ENCODE measurements around the gene TRNP1.
A peak's percentile ranks its signal among the peaks of the same experiment; 100 is the strongest.

TRNP1 gene

GRCh38 chr1:26965213-26965612 lies 28.3 kb upstream of the TRNP1 start:
- H3K4me3 ChIP-seq (ENCODE audit: low read depth, low read length): no peak overlapping the region
- no peak for DNase-seq (ENCODE audit: low read depth)
- TF ChIP-seq, protein P1, sequence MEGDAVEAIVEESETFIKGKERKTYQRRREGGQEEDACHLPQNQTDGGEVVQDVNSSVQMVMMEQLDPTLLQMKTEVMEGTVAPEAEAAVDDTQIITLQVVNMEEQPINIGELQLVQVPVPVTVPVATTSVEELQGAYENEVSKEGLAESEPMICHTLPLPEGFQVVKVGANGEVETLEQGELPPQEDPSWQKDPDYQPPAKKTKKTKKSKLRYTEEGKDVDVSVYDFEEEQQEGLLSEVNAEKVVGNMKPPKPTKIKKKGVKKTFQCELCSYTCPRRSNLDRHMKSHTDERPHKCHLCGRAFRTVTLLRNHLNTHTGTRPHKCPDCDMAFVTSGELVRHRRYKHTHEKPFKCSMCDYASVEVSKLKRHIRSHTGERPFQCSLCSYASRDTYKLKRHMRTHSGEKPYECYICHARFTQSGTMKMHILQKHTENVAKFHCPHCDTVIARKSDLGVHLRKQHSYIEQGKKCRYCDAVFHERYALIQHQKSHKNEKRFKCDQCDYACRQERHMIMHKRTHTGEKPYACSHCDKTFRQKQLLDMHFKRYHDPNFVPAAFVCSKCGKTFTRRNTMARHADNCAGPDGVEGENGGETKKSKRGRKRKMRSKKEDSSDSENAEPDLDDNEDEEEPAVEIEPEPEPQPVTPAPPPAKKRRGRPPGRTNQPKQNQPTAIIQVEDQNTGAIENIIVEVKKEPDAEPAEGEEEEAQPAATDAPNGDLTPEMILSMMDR (IDR thresholded peaks at IDR 0.05; ENCODE audit: low read depth, low read length): no peak
- TF ChIP-seq, protein P2, sequence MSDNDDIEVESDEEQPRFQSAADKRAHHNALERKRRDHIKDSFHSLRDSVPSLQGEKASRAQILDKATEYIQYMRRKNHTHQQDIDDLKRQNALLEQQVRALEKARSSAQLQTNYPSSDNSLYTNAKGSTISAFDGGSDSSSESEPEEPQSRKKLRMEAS (IDR thresholded peaks at IDR 0.05; ENCODE audit: low read depth, low read length): no peak
- no peak for TF ChIP-seq MYC (IDR thresholded peaks at IDR 0.05; ENCODE audit: low read depth, low read length)
- no peak for TF ChIP-seq POLR2A (IDR thresholded peaks at IDR 0.05; ENCODE audit: extremely low read depth, insufficient read length)

GRCh38 chr1:26965628-26966027 lies 27.9 kb upstream of the TRNP1 start:
- DNase-seq (ENCODE audit: low read depth): no peak
- no peak for TF ChIP-seq MYC (IDR thresholded peaks at IDR 0.05; ENCODE audit: low read depth, low read length)
- TF ChIP-seq POLR2A (IDR thresholded peaks at IDR 0.05; ENCODE audit: extremely low read depth, insufficient read length): no peak
- TF ChIP-seq, protein P2 (IDR thresholded peaks at IDR 0.05; ENCODE audit: low read depth, low read length): no peak
- TF ChIP-seq, protein P1 (IDR thresholded peaks at IDR 0.05; ENCODE audit: low read depth, low read length): no peak
- no peak overlapping the region for H3K4me3 ChIP-seq (ENCODE audit: low read depth, low read length)

GRCh38 chr1:26970810-26971209 lies 22.7 kb upstream of the TRNP1 start:
- no peak for DNase-seq (ENCODE audit: low read depth)
- H3K4me3 ChIP-seq (ENCODE audit: low read depth, low read length): no peak overlapping the region

DNA sequence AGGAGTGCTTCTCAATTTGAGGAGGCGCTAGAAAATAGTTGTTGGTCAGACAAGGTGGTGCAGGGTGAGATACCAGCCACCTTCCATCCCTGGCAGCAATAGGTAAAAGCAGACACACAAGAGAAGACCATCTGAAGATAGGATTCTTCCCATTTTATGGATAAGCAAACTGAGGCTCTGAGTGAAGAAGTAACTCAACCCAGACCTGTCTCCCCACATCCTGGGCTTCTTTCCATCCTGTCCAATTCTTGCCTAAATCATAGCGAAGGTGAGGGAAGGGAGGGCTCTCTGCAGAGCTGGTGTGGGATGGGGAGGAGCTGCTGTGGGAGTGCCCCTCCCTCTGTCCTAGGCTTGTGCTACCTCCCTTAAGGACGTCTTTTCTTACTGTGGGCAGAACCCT lies 21.9 kb upstream of the TRNP1 start:
- TF ChIP-seq, protein P1 (IDR thresholded peaks at IDR 0.05; ENCODE audit: low read depth, low read length): no peak
- TF ChIP-seq POLR2A (IDR thresholded peaks at IDR 0.05; ENCODE audit: extremely low read depth, insufficient read length) (no peak), MYC (IDR thresholded peaks at IDR 0.05; ENCODE audit: low read depth, low read length) (no peak)
- TF ChIP-seq, protein P2 (IDR thresholded peaks at IDR 0.05; ENCODE audit: low read depth, low read length): no peak
- no peak overlapping the region for H3K4me3 ChIP-seq (ENCODE audit: low read depth, low read length)

More at GRCh38 chr1:26970810-26971209, 22.7 kb upstream of the TRNP1 start:
- TF ChIP-seq MYC (IDR thresholded peaks at IDR 0.05; ENCODE audit: low read depth, low read length): no peak
- TF ChIP-seq, protein P2 (IDR thresholded peaks at IDR 0.05; ENCODE audit: low read depth, low read length): no peak
- TF ChIP-seq POLR2A (IDR thresholded peaks at IDR 0.05; ENCODE audit: extremely low read depth, insufficient read length): no peak
- TF ChIP-seq, protein P1 (IDR thresholded peaks at IDR 0.05; ENCODE audit: low read depth, low read length): no peak

GRCh38 chr1:26972390-26972789 lies 21.1 kb upstream of the TRNP1 start:
- TF ChIP-seq, protein P1 (IDR thresholded peaks at IDR 0.05; ENCODE audit: low read depth, low read length): no peak
- TF ChIP-seq MYC (IDR thresholded peaks at IDR 0.05; ENCODE audit: low read depth, low read length): no peak
- no peak for TF ChIP-seq POLR2A (IDR thresholded peaks at IDR 0.05; ENCODE audit: extremely low read depth, insufficient read length)
- TF ChIP-seq, protein P2 (IDR thresholded peaks at IDR 0.05; ENCODE audit: low read depth, low read length): no peak
- no peak overlapping the region for H3K4me3 ChIP-seq (ENCODE audit: low read depth, low read length)
- peak; percentile 52 for DNase-seq (ENCODE audit: low read depth)

More for the DNA sequence above, 21.9 kb upstream of the TRNP1 start:
- DNase-seq (ENCODE audit: low read depth): no peak

Data from NB4 (cell line).